Glutamatergic neuron (in vitro differentiated cells): ENCODE results near the gene SRRT. TPM values are rescaled to one million over a fixed set of nuclear protein-coding genes. Genes with fewer than 3 reads are reported as not detected.
A peak's percentile ranks its signal among the peaks of the same experiment; 100 is the strongest.

ENCODE experiments used
- DNase-seq: peaks from one replicate; pipeline ENCODE4 v3.0.0; 2022
- H3K27ac Mint-ChIP-seq: one replicate; pipeline ENCODE4 v1.8.0; 2020; ENCODE audit warnings: mild to moderate bottlenecking, mixed read lengths, inconsistent platforms; ENCODE audit not compliant: unreplicated experiment
- H3K27me3 Mint-ChIP-seq: one replicate; pipeline ENCODE4 v1.8.0; 2020; ENCODE audit warnings: mild to moderate bottlenecking, moderate library complexity, mixed read lengths, inconsistent platforms; ENCODE audit not compliant: unreplicated experiment
- H3K36me3 Mint-ChIP-seq: one replicate; pipeline ENCODE4 v1.8.0; 2020; ENCODE audit warnings: mild to moderate bottlenecking, mixed read lengths, inconsistent platforms; ENCODE audit not compliant: unreplicated experiment
- H3K4me1 Mint-ChIP-seq: one replicate; pipeline ENCODE4 v1.8.0; 2020; ENCODE audit warnings: mild to moderate bottlenecking, low read depth, mixed read lengths, inconsistent platforms; ENCODE audit not compliant: unreplicated experiment
- H3K4me3 Mint-ChIP-seq: one replicate; pipeline ENCODE4 v1.8.0; 2020; ENCODE audit warnings: mild to moderate bottlenecking, mixed read lengths, inconsistent platforms; ENCODE audit not compliant: unreplicated experiment
- H3K9me3 Mint-ChIP-seq: one replicate; pipeline ENCODE4 v1.8.0; 2020; ENCODE audit warnings: mild to moderate bottlenecking, moderate library complexity, mixed read lengths, inconsistent platforms; ENCODE audit not compliant: unreplicated experiment
- CTCF ChIP-seq: fragments of 200-600 bp; sonication (generic); IDR thresholded peaks from one replicate; pipeline ENCODE4 v1.5.0; 2021; ENCODE audit not compliant: partially characterized antibody, unreplicated experiment
- total RNA-seq: library from RNA; stranded (reverse); fragmentation: NEBNext Ultra II Directional; extraction: Animal tissue kit (Norgen Biotek cat#: 25700); gene quantifications from one replicate; pipeline ENCODE4 v1.2.1, GENCODE V29; 2021; ENCODE audit not compliant: unreplicated experiment

SRRT gene
- total RNA-seq, 1 donor from 2014 or later, result 213 TPM

- peaks cover 18% of the 10 kb centered on the region for H3K9me3 Mint-ChIP-seq
- TF ChIP-seq CTCF, result no peak
- peaks cover 6% of the 10 kb centered on the region for H3K36me3 Mint-ChIP-seq
- no peak for DNase-seq
- H3K4me1 Mint-ChIP-seq, result peaks cover 11% of the 10 kb centered on the region
- H3K27me3 Mint-ChIP-seq, result peaks cover 18% of the 10 kb centered on the region
- H3K27ac Mint-ChIP-seq, result peak overlapping the region; percentile 33
- peak overlapping the region; percentile 77 for H3K4me3 Mint-ChIP-seq
These were observed 13.5 kb downstream of the SRRT start for GRCh38 chr7:100888291-100888987.

GRCh38 chr7:100888988-100889750 is 14.3 kb downstream of the SRRT start, which contains the start of gene UFSP1:
Gene UFSP1, minus strand, starts transcription at chr7:100889715. Its CDS starts 444 bp downstream, at chr7:100889271.
- Mint-ChIP-seq H3K36me3 (peaks cover 5% of the 10 kb centered on the region), H3K27ac (peak within 1 kb of the TSS; percentile 94), H3K4me1 (peaks cover 11% of the 10 kb centered on the region), H3K27me3 (peaks cover 18% of the 10 kb centered on the region), H3K4me3 (peak within 1 kb of the TSS; percentile 90), H3K9me3 (peaks cover 18% of the 10 kb centered on the region)
- DNase-seq, result peak; percentile 75
- TF ChIP-seq CTCF, result no peak

- TF ChIP-seq CTCF, result no peak
- H3K27me3 Mint-ChIP-seq, result peaks cover 16% of the 10 kb centered on the region
- no peaks in the 10 kb centered on the region for H3K36me3 Mint-ChIP-seq
- peak; percentile 24 for DNase-seq
- H3K27ac Mint-ChIP-seq, result peak overlapping the region; percentile 94
- H3K9me3 Mint-ChIP-seq, result peaks cover 14% of the 10 kb centered on the region
- peak overlapping the region; percentile 90 for H3K4me3 Mint-ChIP-seq
- H3K4me1 Mint-ChIP-seq, result peaks cover 12% of the 10 kb centered on the region
These were observed 16.0 kb downstream of the SRRT start for GRCh38 chr7:100890653-100891567.

GRCh38 chr7:100891568-100892247 is 16.8 kb downstream of the SRRT start:
- no peak for DNase-seq
- Mint-ChIP-seq H3K27me3 (peaks cover 22% of the 10 kb centered on the region), H3K4me1 (peaks cover 17% of the 10 kb centered on the region), H3K9me3 (peaks cover 18% of the 10 kb centered on the region), H3K4me3 (peak overlapping the region; percentile 86), H3K36me3 (no peaks in the 10 kb centered on the region), H3K27ac (peak overlapping the region; percentile 91)
- no peak for TF ChIP-seq CTCF
